CD14-positive monocyte (primary cell): ENCODE data around the gene SECISBP2. TPM values are rescaled to one million over a fixed set of nuclear protein-coding genes. Genes with fewer than 3 reads are reported as not detected.

ENCODE experiments used
- DNase-seq, 3 donors: peaks; one replicate each; pipeline ENCODE4 v3.0.0-alpha.2; 2011 to 2022
- H2AFZ ChIP-seq: 2 replicates; pipeline ENCODE4 v1.6.0; 2012; ENCODE audit warnings: mild to moderate bottlenecking, low read depth, low read length, inconsistent platforms; ENCODE audit not compliant: insufficient read depth, poor library complexity, severe bottlenecking
- H3K27ac ChIP-seq, 2 donors: 1 replicate in 1 of 2; 2 replicates in 1 of 2; pipeline ENCODE4 v1.5.1; 2012 to 2013; ENCODE audit warnings: low read length in 2 of 2, control low read depth in 1 of 2, inconsistent platforms in 1 of 2, low read depth in 1 of 2, mild to moderate bottlenecking in 1 of 2
- H3K27me3 ChIP-seq, 2 donors: one replicate each; pipeline versions ENCODE4 v1.6.0 to v1.6.1; 2011 to 2013; ENCODE audit warnings: low read length in 2 of 2; ENCODE audit not compliant: control insufficient read depth in 2 of 2, insufficient read depth in 2 of 2
- H3K36me3 ChIP-seq, 2 donors: replicated peaks in 1 of 2; 1 replicate in 1 of 2; 2 replicates in 1 of 2; pipeline versions ENCODE4 v1.5.1 to v1.6.1; 2012 to 2013; ENCODE audit warnings: low read length in 2 of 2, control low read depth in 1 of 2, inconsistent platforms in 1 of 2, mild to moderate bottlenecking in 1 of 2; ENCODE audit not compliant: insufficient read depth in 2 of 2, control insufficient read depth in 1 of 2
- H3K4me1 ChIP-seq, 2 donors: 1 replicate in 1 of 2; 2 replicates in 1 of 2; pipeline versions ENCODE4 v1.5.1 to v1.6.1; 2012 to 2013; ENCODE audit warnings: low read length in 2 of 2, control low read depth in 1 of 2, inconsistent platforms in 1 of 2, mild to moderate bottlenecking in 1 of 2, moderate library complexity in 1 of 2; ENCODE audit not compliant: insufficient read depth in 2 of 2, control insufficient read depth in 1 of 2
- H3K4me2 ChIP-seq: replicated peaks from 2 replicates; pipeline ENCODE3; 2012; ENCODE audit warnings: low read length, moderate library complexity, mild to moderate bottlenecking; ENCODE audit not compliant: poor library complexity, severe bottlenecking; ENCODE audit errors: extremely low read depth
- H3K4me3 ChIP-seq, 3 experiments: fragments of 200-600 bp in 1 of 3; sonication (generic) in 1 of 3; replicated peaks in 1 of 3; 1 replicate in 2 of 3; 2 replicates in 1 of 3; pipeline ENCODE4 v1.5.1; 2011 to 2013; ENCODE audit warnings: low read length in 3 of 3, mild to moderate bottlenecking in 3 of 3, control low read depth in 2 of 3, low read depth in 2 of 3, inconsistent platforms in 1 of 3, moderate library complexity in 1 of 3
- H3K79me2 ChIP-seq: 2 replicates; pipeline ENCODE4 v1.6.0; 2012; ENCODE audit warnings: mild to moderate bottlenecking, control low read depth, inconsistent platforms, low read length, moderate library complexity; ENCODE audit not compliant: insufficient read depth
- H3K9ac ChIP-seq: 2 replicates; pipeline ENCODE4 v1.6.0; 2017; ENCODE audit warnings: low read length, mild to moderate bottlenecking; ENCODE audit not compliant: insufficient read depth, poor library complexity, severe bottlenecking
- H3K9me3 ChIP-seq, 2 donors: replicated peaks in 1 of 2; 1 replicate in 1 of 2; 2 replicates in 1 of 2; pipeline versions ENCODE4 v1.5.1 to v1.6.1; 2012 to 2013; ENCODE audit warnings: low read length in 2 of 2, control low read depth in 1 of 2; ENCODE audit not compliant: control insufficient read depth in 1 of 2, insufficient read depth in 1 of 2
- H4K20me1 ChIP-seq: 2 replicates; pipeline ENCODE4 v1.6.0; 2012; ENCODE audit warnings: mild to moderate bottlenecking, low read length, control low read depth, moderate library complexity; ENCODE audit not compliant: insufficient read depth
- H3K27ac Mint-ChIP-seq, 7 donors: one replicate each; pipeline ENCODE4 v1.8.0; 2020; ENCODE audit warnings: mild to moderate bottlenecking in 7 of 7, mixed read lengths in 7 of 7, moderate library complexity in 6 of 7, inconsistent platforms in 2 of 7
- H3K27me3 Mint-ChIP-seq, 3 donors: one replicate each; pipeline ENCODE4 v1.8.0; 2021 to 2022; ENCODE audit warnings: low read depth in 3 of 3, mild to moderate bottlenecking in 3 of 3, mixed read lengths in 3 of 3, moderate library complexity in 3 of 3, inconsistent platforms in 1 of 3
- H3K36me3 Mint-ChIP-seq, 2 donors: one replicate each; pipeline ENCODE4 v1.8.0; 2020; ENCODE audit warnings: mixed read lengths in 2 of 2, inconsistent platforms in 1 of 2, mild to moderate bottlenecking in 1 of 2
- H3K4me1 Mint-ChIP-seq: one replicate; pipeline ENCODE4 v1.8.0; 2020; ENCODE audit warnings: mild to moderate bottlenecking, mixed read lengths
- H3K4me3 Mint-ChIP-seq, 2 donors: one replicate each; pipeline ENCODE4 v1.8.0; 2020; ENCODE audit warnings: mild to moderate bottlenecking in 2 of 2, mixed read lengths in 2 of 2, moderate library complexity in 1 of 2
- H3K9me3 Mint-ChIP-seq, 7 donors: one replicate each; pipeline ENCODE4 v1.8.0; 2020 to 2022; ENCODE audit warnings: mixed read lengths in 7 of 7, mild to moderate bottlenecking in 6 of 7, moderate library complexity in 6 of 7, inconsistent platforms in 2 of 7
- WGBS: methylation state at CpG from one replicate; pipeline ENCODE4 v1.1.5; 2013; ENCODE audit warnings: missing lambda C conversion rate; ENCODE audit not compliant: insufficient coverage; 5-methylcytosine and 5-hydroxymethylcytosine counted together
- intact Hi-C, 2 donors: fragments of 100-400 bp; cut with micrococcal nuclease; formaldehyde crosslinking; loops; one replicate each; pipeline versions ENCODE4 v1.15.0 to v1.15.1; 2023
- polyA plus RNA-seq, 3 donors: library from polyadenylated mRNA; depleted of rRNA in 1 of 3; unstranded in 2 of 3; stranded (reverse) in 1 of 3; fragments of 300-500 nt in 2 of 3; fragments of >200 nt in 1 of 3; fragmentation: Illumina TruSeq in 2 of 3; gene quantifications; 1 replicate in 2 of 3; 2 replicates in 1 of 3; pipeline ENCODE4 v1.2.3, GENCODE V29; 2012 to 2021
- TF ChIP-seq, protein P1 (sequence below): fragments of 200-600 bp; IDR thresholded peaks from one replicate; pipeline ENCODE4 v1.8.0; 2022; ENCODE audit warnings: antibody characterized with exemption, mild to moderate bottlenecking

SECISBP2 gene
- polyA plus RNA-seq, 3 donors, result 8.6 to 51.4 (median 9.8) TPM

DNA sequence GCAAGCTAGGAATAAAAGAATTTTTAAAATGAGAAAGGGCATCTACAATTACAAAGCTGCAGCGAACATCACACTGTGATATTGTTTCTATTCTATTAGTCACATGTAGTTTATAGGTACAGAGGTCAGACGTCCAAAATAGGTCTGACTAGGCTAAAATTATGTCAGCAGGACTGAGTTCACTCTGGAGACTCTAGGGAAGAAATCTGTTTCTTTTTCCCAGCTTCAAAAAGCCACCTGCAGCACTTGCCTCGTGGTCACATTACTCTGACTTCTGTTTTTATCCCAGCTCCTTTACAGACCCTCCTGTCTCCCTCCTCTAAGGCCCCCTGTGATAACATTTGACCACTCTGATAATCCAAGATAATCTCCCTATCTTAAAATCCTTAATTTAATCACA lies 12.4 kb upstream of the SECISBP2 start:
- TF ChIP-seq, protein P1, sequence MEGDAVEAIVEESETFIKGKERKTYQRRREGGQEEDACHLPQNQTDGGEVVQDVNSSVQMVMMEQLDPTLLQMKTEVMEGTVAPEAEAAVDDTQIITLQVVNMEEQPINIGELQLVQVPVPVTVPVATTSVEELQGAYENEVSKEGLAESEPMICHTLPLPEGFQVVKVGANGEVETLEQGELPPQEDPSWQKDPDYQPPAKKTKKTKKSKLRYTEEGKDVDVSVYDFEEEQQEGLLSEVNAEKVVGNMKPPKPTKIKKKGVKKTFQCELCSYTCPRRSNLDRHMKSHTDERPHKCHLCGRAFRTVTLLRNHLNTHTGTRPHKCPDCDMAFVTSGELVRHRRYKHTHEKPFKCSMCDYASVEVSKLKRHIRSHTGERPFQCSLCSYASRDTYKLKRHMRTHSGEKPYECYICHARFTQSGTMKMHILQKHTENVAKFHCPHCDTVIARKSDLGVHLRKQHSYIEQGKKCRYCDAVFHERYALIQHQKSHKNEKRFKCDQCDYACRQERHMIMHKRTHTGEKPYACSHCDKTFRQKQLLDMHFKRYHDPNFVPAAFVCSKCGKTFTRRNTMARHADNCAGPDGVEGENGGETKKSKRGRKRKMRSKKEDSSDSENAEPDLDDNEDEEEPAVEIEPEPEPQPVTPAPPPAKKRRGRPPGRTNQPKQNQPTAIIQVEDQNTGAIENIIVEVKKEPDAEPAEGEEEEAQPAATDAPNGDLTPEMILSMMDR, result no peak
- H3K9me3 Mint-ChIP-seq, result no peaks in the 10 kb centered on the region
- no peak for DNase-seq
- no peak overlapping the region for H3K27ac Mint-ChIP-seq
- Histone ChIP-seq H3K9me3 (no peaks in the 10 kb centered on the region), H3K4me2 (no peak overlapping the region), H2AFZ (no peak overlapping the region), H3K79me2 (peaks cover 11% of the 10 kb centered on the region), H3K36me3 (no peaks in the 10 kb centered on the region), H4K20me1 (no peaks in the 10 kb centered on the region), H3K9ac (no peak overlapping the region), H3K27me3 (no peaks in the 10 kb centered on the region), H3K4me3 (no peak overlapping the region), H3K4me1 (peaks cover 5 to 9% of the 10 kb centered on the region in 2 donors), H3K27ac (no peak overlapping the region)
- H3K4me1 Mint-ChIP-seq, result peaks cover 9% of the 10 kb centered on the region
- intact Hi-C loops, result no loop called here
- peaks cover 0 to 2% (median 0%) of the 10 kb centered on the region in 3 donors for H3K27me3 Mint-ChIP-seq
- H3K4me3 Mint-ChIP-seq, result no peak overlapping the region
- H3K36me3 Mint-ChIP-seq, result peaks cover 3 to 6% of the 10 kb centered on the region in 2 donors
- 60% methylated on average over 1 of the region's 3 CpGs for WGBS

DNA sequence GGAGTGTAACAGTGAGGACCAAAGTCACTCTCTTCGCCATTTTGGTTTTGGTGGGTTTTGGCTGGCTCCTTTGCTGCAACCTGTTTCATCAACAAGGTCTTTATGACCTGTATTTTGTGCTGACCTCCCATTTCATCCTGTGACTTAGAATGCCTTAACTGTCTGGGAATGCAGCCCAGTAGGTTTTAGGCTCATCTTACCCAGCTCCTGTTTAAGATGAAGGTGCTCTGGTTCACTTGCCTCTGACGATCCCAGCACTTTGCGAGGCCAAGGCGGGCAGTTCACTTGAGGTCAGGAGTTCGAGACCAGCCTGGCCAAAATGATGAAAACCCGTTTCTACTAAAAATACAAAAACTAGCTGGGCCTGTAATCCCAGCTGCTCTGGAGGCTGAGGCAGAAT lies 9.1 kb upstream of the SECISBP2 start:
- Histone ChIP-seq H3K4me2 (no peak overlapping the region), H3K9me3 (no peaks in the 10 kb centered on the region), H3K36me3 (no peaks in the 10 kb centered on the region), H3K79me2 (peaks cover 43% of the 10 kb centered on the region), H2AFZ (no peak overlapping the region), H3K27ac (no peak overlapping the region), H3K4me1 (peaks cover 15 to 36% of the 10 kb centered on the region in 2 donors), H3K27me3 (no peaks in the 10 kb centered on the region), H3K4me3 (no peak overlapping the region), H3K9ac (no peak overlapping the region), H4K20me1 (no peaks in the 10 kb centered on the region)
- Mint-ChIP-seq H3K27ac (peak overlapping the region; percentile 33 to 99 (median 98)), H3K27me3 (peaks cover 0 to 2% (median 0%) of the 10 kb centered on the region in 3 donors), H3K4me1 (peaks cover 24% of the 10 kb centered on the region), H3K9me3 (no peaks in the 10 kb centered on the region), H3K36me3 (peaks cover 3 to 6% of the 10 kb centered on the region in 2 donors), H3K4me3 (no peak overlapping the region)
- intact Hi-C loops, result no loop called here
- TF ChIP-seq, protein P1, result no peak
- 86% methylated on average over 1 of the region's 6 CpGs for WGBS
- DNase-seq, result no peak
